ENCODE results near the gene TMEM260.

Gene TMEM260

DNA sequence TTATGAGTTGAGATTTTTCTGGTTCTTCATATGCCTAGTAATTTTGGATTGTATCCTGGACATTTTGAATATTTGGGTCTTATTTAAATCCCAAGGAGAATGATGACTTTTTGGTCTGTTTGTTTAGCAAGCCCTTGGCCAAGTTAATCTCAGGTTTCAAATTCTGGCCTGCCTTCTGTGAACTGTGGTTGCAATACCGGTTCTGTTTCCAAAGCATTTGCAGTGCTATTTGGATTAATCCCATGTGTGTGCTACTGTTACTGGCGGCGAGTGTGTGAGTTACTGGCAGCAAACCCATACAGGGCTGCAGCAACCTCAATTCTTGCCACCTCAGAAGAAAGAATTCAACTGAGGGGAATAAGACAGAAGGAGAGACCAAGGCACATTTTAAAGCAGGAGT, 51.1 kb downstream of the TMEM260 start:
- Histone ChIP-seq H3K27me3 (ENCODE audit: insufficient read depth, poor library complexity, severe bottlenecking) (no peaks in the 10 kb centered on the region), H3K27ac (replicated peaks) (no peak overlapping the region), H3K4me3 (replicated peaks; ENCODE audit: insufficient read depth, low read length) (no peak overlapping the region)
- TF ChIP-seq SPI1 (IDR thresholded peaks at IDR 0.05; ENCODE audit: borderline replicate concordance, low read depth) (no peak), POLR2AphosphoS5 (IDR thresholded peaks at IDR 0.05; ENCODE audit: low read depth) (no peak), GABPA (IDR thresholded peaks at IDR 0.05; ENCODE audit: low read depth) (no peak)
- TF ChIP-seq, protein P1, sequence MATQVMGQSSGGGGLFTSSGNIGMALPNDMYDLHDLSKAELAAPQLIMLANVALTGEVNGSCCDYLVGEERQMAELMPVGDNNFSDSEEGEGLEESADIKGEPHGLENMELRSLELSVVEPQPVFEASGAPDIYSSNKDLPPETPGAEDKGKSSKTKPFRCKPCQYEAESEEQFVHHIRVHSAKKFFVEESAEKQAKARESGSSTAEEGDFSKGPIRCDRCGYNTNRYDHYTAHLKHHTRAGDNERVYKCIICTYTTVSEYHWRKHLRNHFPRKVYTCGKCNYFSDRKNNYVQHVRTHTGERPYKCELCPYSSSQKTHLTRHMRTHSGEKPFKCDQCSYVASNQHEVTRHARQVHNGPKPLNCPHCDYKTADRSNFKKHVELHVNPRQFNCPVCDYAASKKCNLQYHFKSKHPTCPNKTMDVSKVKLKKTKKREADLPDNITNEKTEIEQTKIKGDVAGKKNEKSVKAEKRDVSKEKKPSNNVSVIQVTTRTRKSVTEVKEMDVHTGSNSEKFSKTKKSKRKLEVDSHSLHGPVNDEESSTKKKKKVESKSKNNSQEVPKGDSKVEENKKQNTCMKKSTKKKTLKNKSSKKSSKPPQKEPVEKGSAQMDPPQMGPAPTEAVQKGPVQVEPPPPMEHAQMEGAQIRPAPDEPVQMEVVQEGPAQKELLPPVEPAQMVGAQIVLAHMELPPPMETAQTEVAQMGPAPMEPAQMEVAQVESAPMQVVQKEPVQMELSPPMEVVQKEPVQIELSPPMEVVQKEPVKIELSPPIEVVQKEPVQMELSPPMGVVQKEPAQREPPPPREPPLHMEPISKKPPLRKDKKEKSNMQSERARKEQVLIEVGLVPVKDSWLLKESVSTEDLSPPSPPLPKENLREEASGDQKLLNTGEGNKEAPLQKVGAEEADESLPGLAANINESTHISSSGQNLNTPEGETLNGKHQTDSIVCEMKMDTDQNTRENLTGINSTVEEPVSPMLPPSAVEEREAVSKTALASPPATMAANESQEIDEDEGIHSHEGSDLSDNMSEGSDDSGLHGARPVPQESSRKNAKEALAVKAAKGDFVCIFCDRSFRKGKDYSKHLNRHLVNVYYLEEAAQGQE (IDR thresholded peaks at IDR 0.05; ENCODE audit: insufficient replicate concordance, low read depth): no peak
- TF ChIP-seq, protein P2, sequence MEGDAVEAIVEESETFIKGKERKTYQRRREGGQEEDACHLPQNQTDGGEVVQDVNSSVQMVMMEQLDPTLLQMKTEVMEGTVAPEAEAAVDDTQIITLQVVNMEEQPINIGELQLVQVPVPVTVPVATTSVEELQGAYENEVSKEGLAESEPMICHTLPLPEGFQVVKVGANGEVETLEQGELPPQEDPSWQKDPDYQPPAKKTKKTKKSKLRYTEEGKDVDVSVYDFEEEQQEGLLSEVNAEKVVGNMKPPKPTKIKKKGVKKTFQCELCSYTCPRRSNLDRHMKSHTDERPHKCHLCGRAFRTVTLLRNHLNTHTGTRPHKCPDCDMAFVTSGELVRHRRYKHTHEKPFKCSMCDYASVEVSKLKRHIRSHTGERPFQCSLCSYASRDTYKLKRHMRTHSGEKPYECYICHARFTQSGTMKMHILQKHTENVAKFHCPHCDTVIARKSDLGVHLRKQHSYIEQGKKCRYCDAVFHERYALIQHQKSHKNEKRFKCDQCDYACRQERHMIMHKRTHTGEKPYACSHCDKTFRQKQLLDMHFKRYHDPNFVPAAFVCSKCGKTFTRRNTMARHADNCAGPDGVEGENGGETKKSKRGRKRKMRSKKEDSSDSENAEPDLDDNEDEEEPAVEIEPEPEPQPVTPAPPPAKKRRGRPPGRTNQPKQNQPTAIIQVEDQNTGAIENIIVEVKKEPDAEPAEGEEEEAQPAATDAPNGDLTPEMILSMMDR (IDR thresholded peaks at IDR 0.05; ENCODE audit: insufficient read depth, low read length): no peak
- no peak for DNase-seq (ENCODE audit: low read depth in 1 of 2, low spot score in 1 of 2)

DNA sequence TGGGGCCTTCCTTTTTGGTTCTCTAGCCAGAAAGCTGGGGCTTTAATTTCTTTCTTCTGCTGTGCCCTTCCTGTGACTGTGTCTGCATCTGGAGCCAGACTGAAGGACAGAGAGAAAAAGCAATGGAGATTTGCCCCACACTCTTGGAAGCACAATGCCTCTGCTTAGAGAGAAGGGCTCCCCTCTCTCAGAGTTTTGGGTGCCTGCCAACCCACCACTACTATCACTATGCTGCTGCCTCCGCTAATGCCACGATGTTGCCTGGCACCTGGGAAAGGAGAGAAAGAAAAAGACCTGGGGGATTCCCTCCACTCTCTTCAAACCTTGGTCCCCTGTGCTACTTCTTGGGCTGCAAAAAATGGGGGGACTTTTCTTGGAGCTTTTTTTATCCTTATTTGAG, 52.6 kb downstream of the TMEM260 start:
- TF ChIP-seq GABPA (IDR thresholded peaks at IDR 0.05; ENCODE audit: low read depth) (no peak), SPI1 (IDR thresholded peaks at IDR 0.05; ENCODE audit: borderline replicate concordance, low read depth) (no peak), POLR2AphosphoS5 (IDR thresholded peaks at IDR 0.05; ENCODE audit: low read depth) (no peak)
- TF ChIP-seq, protein P1 (IDR thresholded peaks at IDR 0.05; ENCODE audit: insufficient replicate concordance, low read depth): no peak
- TF ChIP-seq, protein P2 (IDR thresholded peaks at IDR 0.05; ENCODE audit: insufficient read depth, low read length): no peak
- Histone ChIP-seq H3K27me3 (ENCODE audit: insufficient read depth, poor library complexity, severe bottlenecking) (no peaks in the 10 kb centered on the region), H3K4me3 (replicated peaks; ENCODE audit: insufficient read depth, low read length) (no peak overlapping the region), H3K27ac (replicated peaks) (no peak overlapping the region)
- no peak for DNase-seq (ENCODE audit: low read depth in 1 of 2, low spot score in 1 of 2)

DNA sequence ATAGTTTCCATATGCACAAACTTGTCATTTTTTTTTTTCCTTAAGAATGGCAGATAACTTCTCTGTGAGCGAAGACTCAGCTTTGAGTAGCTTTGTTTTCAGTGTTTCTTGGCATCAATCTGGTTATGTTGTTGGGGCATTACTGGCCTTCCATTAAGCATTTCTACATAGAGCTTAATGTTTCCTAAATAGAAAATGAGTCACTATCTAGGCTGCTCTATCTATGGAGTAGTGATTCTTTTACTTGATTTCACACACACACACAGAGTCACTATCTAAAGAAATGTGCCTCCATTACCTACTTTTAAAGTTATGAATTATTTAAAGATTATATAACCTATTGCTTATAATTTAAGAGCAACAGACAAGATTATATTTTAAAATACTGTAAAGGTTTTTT, 53.9 kb downstream of the TMEM260 start:
- DNase-seq (ENCODE audit: low read depth in 1 of 2, low spot score in 1 of 2): no peak
- Histone ChIP-seq H3K4me3 (replicated peaks; ENCODE audit: insufficient read depth, low read length) (no peak overlapping the region), H3K27ac (replicated peaks) (no peak overlapping the region), H3K27me3 (ENCODE audit: insufficient read depth, poor library complexity, severe bottlenecking) (no peaks in the 10 kb centered on the region)
- TF ChIP-seq SPI1 (IDR thresholded peaks at IDR 0.05; ENCODE audit: borderline replicate concordance, low read depth) (no peak), GABPA (IDR thresholded peaks at IDR 0.05; ENCODE audit: low read depth) (no peak), POLR2AphosphoS5 (IDR thresholded peaks at IDR 0.05; ENCODE audit: low read depth) (no peak)
- TF ChIP-seq, protein P2 (IDR thresholded peaks at IDR 0.05; ENCODE audit: insufficient read depth, low read length): no peak
- TF ChIP-seq, protein P1 (IDR thresholded peaks at IDR 0.05; ENCODE audit: insufficient replicate concordance, low read depth): no peak
